HG02970 (cell line): ENCODE measurements around the gene TCTN3.
"Not testable (repeated sequence)": the region's sequence is repeated elsewhere in the genome, so short reads cannot be mapped to it uniquely, and the experiment has no call there.

Source experiments
- ATAC-seq: cut with Tn5 transposase; IDR thresholded peaks from one replicate; pipeline ENCODE4 v1.9.1; 2021; ENCODE audit warnings: mild to moderate bottlenecking, moderate library complexity, moderate number of reproducible peaks; ENCODE audit not compliant: unreplicated experiment, low FRiP score

Gene TCTN3, protein sequence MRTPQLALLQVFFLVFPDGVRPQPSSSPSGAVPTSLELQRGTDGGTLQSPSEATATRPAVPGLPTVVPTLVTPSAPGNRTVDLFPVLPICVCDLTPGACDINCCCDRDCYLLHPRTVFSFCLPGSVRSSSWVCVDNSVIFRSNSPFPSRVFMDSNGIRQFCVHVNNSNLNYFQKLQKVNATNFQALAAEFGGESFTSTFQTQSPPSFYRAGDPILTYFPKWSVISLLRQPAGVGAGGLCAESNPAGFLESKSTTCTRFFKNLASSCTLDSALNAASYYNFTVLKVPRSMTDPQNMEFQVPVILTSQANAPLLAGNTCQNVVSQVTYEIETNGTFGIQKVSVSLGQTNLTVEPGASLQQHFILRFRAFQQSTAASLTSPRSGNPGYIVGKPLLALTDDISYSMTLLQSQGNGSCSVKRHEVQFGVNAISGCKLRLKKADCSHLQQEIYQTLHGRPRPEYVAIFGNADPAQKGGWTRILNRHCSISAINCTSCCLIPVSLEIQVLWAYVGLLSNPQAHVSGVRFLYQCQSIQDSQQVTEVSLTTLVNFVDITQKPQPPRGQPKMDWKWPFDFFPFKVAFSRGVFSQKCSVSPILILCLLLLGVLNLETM

DNA sequence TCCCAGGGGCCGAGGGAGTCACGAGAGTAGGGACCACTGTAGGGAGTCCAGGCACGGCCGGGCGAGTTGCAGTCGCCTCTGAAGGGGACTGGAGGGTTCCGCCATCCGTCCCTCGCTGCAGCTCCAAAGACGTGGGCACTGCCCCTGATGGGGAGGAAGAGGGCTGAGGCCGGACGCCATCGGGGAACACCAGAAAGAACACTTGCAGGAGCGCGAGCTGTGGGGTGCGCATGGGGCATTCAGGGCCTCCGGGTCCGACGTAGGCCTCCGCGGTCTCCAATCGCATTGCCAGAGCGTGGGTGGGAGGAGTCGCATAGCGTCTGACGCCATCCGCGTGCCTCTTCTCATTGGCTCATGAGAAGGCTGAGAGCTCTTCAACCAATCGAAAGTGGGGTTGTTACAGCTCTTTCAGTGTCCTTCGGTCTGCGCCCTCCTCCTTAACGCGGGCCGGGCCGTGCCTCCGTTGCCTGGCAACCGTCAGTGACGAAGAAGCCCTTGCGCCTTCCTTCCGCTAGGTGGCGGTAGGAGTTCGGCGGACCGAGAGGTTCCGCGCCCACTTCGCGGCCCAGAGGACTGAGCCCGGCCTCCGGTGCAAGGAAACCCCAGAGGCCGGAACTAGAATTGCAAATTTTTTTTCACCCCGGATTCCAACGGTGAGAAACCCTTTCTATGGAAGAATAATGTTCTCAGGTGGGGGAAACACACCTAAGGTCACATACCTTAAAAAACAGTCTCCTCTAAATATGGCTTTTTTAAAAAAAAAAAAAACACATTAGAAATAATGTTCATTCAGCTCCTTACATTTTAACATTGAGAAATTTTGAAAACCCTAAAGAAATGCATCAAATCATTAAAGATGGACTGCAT is at the start of gene TCTN3:
Gene TCTN3 (minus strand): TSS at position 260 of the 867 bp plus-strand sequence. CDS start 28 bp downstream, at position 232.
- ATAC-seq = peak; percentile 99

DNA sequence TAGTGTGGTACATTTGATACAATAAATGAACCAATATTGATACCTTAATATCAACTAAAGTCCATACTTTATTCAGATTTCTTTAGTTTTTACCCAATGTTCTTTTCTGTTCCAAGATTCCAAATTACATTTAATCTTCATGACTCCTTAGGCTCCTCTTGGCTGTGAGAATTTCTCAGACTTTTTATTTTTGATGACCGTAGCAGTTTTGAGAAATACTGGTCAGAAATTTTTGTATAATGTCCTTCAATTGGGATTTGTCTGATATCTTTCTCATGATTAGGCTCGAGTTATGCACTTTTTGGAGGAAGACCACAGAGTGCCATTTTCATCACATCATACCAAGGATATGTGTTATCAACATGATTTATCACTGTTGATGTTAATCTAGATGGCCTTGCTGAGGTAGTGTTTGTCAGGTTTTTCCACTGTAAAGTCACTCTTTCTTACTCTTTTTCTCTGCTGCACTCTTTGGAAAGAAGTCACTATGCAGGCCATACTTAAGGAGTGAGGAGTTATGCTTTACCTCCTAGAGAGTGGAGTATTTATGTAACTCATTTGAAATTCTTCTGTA is 49.3 kb upstream of the TCTN3 start:
- ATAC-seq = no peak

DNA sequence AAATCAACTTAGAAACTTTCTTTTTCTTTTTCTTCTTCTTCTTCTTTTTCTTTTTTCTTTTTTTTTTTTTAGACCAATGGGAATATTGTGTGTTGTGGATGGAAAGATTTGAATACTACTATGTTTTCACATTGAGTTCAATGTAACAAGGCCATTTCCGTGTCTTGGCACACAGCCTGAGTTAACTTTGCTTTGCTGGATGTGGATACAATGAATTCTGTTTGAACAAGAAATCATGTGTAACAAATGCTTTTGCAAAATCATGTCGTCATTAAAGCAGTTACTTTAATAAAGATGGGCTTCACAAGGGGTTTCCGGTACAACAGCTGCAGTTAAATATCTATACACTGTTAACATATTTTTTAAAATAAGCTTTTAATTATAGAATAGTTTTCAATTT is 48.8 kb upstream of the TCTN3 start:
- ATAC-seq = no peak

DNA sequence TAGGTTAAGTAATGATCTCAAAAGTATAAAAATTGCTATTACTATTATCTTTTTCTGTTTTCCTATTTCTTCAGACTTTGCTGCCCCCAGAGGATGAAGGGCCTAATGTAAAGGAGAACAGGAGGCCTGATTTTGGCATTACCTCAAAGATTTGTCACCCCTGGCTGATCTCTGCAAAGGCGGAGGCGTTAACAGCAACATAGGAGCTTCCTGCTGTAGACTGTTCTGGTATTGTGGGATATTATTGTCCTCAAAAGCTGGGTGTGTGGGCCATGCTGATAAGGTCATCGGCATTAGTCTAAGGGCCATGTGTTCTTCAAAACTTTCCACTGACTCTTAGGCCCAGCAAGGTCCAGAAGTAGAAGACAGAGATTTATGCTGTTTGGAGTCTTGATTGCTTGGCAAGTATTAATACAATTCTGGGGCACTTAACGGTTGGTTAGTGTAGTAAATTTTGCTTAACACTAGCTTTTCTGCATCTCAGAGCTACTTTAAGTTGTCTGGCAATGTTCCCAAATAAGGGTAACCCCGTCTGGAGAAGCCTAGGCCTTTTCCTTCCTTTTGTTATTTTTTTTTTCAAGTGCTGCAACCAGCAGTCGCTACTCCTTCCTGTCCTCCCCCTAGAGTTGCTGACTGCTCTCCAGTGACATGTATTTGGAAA is 48.2 kb upstream of the TCTN3 start:
- ATAC-seq = no peak

DNA sequence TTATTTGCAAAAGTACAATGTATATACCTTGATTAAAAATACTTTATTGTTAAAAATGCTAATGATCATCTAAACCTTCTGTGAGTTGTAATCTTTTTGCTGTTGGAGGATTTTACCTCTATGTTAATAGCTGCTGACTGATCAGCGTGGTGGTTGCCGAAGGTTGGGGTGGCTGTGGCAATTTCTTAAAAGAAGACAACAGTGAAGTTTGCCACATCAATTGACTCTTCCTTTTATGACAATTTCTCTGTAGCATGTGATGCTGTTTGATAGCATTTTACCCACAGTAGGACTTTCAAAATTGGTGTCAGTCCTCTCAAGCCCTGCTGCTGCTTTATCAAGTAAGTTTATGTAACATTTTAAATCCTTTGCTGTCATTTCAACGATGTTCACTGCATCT is 45.3 kb upstream of the TCTN3 start:
- ATAC-seq = no peak

DNA sequence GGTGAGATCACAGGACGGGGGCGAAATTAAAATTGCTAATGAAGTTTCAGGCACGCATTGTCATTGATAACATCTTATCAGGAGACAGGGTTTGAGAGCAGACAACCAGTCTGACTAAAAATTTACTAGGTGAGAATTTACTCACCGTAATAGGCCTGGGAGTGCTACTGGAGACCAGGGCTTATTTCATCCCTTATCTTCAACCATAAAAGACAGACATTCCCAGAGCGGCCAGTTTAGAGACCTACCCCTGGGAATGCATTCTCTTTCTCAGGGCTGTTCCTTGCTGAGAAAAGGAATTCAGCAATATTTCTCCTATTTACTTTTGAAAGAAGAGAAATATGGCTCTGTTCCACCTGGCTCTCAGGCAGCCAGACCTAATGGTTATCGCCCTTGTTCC is 39.2 kb upstream of the TCTN3 start:
- not testable (repeated sequence) for ATAC-seq

DNA sequence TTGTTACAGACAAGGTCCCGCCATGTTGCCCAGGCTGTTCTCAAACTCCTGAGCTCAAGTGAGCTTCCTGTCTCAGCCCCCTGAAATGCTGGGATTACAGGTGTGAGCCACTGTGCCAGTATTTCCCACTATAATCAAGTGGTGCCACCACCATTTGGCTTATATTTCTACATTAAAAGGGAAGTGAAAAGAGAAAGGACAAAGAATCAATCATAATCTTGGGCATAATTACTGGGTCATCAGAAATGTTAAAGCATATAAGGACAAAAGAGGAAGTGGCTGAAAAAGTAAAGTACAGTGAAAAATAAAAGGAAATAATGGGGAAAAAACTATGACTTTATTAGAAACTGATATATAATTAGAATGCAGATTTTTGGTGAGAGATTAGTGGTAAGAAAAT is 36.5 kb upstream of the TCTN3 start:
- no peak for ATAC-seq

DNA sequence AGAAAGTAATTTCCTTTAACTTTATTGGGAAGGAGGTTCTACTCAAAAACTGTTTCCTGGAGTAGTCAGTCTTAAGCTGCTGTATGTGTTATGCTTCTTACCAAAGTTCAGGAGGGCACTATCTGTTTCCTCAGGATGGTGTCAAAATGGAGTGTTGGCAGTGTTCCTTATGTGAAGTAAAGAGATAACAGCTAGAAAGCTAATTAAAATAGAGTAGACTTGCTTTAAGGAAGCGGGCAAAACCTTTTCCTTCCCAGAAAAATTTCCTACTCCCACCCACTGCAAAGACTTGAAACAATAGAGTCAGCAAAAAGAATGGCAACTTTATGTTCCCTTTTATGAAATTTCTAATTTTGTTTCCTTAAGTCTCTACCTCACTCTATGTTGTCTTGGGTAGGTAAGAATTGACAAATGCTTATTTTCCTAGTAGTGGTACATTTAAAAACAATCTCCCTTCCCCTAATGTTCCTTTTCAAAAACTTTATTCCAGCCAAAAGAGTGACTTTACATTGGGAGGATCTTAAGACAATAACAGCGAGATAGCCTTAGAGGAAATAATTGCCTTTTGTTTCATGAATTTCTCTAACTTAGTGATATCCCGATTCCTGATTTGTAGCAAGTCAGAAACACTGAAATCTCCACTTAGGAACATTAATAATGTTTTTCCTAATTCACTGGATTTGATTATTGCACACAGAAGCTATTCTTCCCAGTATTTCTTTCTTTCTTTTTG is 35.8 kb upstream of the TCTN3 start:
- no peak for ATAC-seq

DNA sequence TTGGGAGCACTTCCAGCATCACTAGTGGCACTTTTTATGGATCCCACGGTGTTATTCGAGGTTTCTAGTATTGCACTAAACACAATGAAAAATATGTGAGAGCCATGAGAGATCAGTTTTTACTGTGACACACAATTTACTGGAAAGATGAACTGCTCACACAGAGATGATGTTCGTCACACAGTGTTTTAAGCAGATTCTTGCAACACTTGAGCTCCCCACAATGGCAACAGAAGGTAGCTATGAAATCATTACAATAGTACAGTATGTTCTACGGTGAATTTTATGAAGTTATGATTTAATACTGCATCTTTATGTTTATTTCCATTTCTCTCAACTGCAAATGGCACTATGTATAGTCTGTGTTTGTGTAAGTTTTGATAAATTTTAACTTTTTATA is 34.8 kb upstream of the TCTN3 start:
- no peak for ATAC-seq

DNA sequence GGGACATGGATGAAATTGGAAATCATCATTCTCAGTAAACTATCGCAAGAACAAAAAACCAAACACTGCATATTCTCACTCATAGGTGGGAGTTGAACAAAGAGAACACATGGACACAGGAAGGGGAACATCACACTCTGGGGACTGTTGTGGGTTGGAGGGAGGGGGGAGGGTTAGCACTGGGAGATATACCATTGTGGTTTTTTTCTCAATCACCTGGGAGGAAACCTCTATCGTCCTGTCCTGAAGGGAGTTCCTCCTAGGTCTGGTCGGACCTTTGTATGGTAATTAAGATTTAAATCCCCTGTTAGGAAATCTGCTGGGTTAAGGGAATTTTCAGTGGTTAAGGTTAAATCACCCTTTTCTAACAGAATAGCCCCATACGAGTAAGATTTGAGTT is 28.8 kb upstream of the TCTN3 start:
- ATAC-seq = not testable (repeated sequence)

DNA sequence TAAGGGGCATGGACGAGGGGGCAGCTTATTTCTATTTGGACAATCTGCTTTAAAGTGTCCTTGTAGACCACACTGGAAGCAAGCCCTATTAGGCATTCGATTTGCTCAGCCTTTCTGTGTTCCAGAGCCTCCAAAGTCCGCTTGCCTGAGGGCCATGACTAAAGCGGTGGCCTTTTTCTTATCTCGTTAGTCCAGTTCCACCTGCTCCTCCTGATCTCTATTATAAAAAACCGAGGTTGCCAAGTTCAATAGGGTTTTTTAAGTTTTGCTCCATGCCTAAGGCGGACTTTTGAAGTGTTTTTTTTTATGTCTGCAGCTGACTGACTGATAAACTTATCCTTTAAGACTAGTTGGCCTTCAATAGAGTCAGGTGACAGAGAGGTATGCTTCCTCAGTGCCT is 27.0 kb upstream of the TCTN3 start:
- ATAC-seq = not testable (repeated sequence)

DNA sequence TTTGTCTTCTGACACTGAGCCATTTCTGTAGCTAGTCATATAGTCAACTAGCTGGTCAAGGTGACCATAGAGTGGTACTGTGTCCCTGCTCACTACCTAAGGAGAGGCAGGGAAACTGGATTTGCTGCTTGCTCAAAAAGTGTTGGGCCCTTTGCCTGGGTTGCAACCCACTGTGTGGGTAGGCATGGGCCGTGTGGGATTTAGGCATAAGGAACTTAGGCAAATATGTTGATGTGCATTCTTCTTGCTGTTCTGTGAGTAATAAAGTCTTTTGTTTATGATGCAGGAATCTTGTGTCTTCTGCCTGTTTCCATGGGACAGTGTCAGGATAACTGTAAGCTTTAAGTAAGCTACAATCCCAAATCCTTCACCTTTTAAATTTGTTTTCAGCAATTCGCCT is 23.1 kb upstream of the TCTN3 start:
- ATAC-seq = no peak

DNA sequence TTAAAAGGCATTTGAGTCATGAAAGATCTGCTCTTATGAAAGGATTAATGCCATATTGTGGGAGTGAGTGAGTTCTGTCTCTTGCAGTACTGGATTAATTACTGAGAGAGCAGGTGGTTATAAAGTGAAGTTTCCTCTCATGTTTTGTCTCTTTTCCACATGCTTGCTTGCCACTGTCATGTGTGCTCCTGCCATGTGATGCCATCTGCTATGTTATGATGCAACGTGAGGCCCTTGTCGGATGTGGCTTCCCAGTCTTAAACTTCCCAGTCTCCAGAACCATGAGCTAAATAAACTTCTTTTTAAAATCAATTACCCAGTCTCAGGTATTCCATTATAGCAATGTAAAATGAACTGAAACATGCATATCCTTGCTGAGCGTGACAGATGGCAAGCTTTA is 22.7 kb upstream of the TCTN3 start:
- ATAC-seq = no peak

DNA sequence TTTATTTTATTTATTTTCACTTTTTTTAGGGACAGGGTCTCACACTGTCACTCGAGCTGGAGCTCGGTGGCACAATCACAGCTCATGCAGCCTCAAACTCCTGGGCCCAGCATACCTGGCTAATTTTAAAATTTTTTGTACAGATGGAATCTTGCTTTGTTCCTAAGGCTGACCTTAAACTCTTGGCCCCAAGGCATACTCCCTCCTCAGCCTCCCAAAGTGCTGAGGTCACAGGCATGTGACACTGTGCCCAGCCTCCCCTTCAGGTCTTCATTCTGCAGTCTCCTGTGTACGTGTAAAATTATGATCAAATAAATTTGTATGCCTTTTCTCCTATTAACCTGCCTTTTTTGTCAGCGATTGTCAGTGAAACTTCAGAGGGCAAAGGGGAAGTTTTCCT is 17.8 kb upstream of the TCTN3 start:
- no peak for ATAC-seq

DNA sequence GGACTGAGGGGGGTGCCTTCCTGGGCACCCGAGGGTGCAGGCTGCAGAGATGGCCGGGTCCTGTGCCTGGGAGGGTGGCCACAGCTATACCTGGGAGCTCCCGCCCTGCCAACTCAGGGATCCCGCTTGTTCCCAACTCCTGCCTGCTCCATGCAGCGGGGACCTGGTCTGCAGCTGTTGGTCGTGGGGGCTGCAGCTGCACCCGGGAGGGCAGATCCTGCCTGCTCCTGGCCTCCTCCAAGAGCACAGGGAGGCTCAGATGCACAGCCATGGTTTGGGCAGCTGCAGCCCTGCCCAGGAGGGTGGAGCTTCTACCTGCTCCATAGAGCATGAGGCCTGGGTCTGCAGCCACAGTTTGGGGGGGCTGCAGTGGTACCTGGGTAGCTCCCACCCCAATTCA is 13.3 kb upstream of the TCTN3 start:
- ATAC-seq = no peak

DNA sequence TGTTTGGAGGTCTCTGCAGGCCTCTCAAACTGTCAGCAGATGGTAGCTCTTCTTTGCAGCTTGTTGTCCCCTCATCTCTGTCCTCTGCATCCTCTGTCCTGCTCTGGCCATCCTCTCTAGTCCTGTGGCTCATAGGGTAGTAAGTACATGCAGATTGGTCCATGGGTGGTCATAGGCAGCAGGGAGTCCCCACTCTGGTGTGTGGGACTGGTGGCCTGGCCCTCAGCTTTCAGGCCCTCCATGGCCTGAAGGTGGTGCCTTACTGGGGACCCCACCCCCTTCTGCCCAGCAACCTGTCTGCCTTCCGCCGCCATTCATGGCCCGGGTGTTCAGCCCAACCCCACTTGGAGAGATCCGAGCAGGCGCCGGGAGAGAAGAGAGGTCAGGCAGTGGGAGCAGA is 12.8 kb upstream of the TCTN3 start:
- ATAC-seq = no peak

DNA sequence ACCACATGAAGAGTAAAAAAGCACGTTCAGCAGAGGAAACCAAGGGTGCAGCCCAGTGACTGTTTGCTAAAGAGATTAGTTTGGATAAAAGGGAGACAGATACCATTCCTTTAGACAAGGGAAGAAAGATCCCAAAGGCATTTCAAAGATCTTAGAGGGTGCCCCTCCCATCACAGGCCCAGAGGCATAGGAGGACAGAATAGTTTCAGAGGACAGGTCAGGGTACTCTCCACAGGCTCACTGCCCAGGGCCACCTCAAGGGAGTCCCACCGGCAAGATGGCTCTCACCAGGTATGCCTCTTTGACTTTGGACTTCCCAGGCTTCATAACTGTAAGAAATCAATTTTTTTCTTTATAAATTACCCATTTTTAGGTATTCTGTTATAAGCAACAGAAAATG is 4.7 kb upstream of the TCTN3 start:
- ATAC-seq = no peak

DNA sequence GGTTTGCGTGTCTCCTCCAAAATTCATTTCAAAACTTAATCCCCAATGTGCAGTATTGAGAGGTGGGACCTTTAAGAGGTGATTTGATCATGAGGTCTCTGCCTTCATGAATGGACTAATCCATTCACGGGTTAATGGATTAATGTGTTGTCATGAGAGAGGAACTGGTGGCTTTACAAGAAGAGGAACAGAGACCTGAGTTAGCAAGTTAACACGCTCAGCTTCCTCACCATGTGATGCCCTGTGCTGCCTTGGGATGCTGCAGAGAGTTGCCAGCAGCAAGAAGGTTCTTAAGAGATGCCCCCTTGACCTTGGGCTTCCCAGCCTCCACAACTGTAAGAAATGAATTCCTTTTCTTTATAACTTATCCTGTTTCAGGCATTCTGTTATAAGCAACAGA is 3.7 kb upstream of the TCTN3 start:
- no peak for ATAC-seq

DNA sequence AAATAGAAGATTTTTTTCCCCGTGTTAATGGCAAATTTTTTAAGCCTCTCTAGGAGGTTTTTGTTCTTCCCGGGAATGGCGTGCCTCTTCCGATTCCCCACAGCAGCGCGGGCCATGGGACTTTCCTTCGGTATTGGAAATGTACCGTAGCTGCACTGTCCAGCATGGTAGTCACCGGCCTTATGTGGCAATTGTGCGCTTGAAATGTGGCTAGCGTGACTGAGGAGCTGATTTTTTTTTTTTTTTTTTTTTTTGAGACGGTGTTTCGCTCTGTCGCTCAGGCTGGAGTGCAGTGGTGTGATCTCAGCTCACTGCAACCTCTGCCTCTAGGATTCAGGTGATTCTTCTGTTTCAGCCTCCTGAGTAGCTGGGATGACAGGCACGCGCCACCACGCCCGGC is 938 bp upstream of the TCTN3 start:
- no peak for ATAC-seq
